Placental epithelial cell (primary cell): ENCODE data around the gene COLEC11. TPM values are rescaled to one million over a fixed set of nuclear protein-coding genes. Genes with fewer than 3 reads are reported as not detected.

ENCODE experiments used
- small RNA-seq: library from RNA; depleted of rRNA; stranded (forward); fragments of <200 nt; gene quantifications from one replicate; pipeline ENCODE3, GENCODE V24; 2012
- total RNA-seq: library from RNA; depleted of rRNA; stranded (reverse); fragments of >200 nt; gene quantifications from 2 replicates; pipeline ENCODE4 v1.2.3, GENCODE V29; 2012

The COLEC11 gene
- 0.39 TPM in 1 of 2 replicates, not detected in the other for total RNA-seq

GRCh38 chr2:3594493-3595281, at the start of gene COLEC11:
TSS of gene COLEC11 (plus strand) at chr2:3595112. CDS start at chr2:3604341, 9,229 bp downstream.

GRCh38 chr2:3558205-3559014, 36.5 kb upstream of the COLEC11 start, which contains the start of gene RNASEH1:
TSS of gene RNASEH1 (minus strand) at chr2:3558333. CDS start at chr2:3558260, 73 bp downstream.

GRCh38 chr2:3657881-3658280, 63.0 kb downstream of the COLEC11 start, which contains the start of gene ALLC:
TSS of gene ALLC (plus strand) at chr2:3658200. CDS start at chr2:3671158, 12,958 bp downstream.

Small RNA genes lying within 50 kb of the gene (small RNA-seq; reads per million reads assigned to genes)
- gene TMSB4XP2, result not detected

Other genes starting within 250 kb of the COLEC11 start
- gene EIPR1, start 217.3 kb upstream of the COLEC11 start, total RNA-seq, result 14.5 and 39.5 TPM in 2 replicates
- gene TRAPPC12, start 215.4 kb upstream of the COLEC11 start, total RNA-seq, result 68.5 and 101 TPM in 2 replicates
- 74.6 and 76.3 TPM in 2 replicates for gene ADI1, start 75.6 kb upstream of the COLEC11 start, total RNA-seq
- 16.5 and 20.5 TPM in 2 replicates for gene RNASEH1, start 36.8 kb upstream of the COLEC11 start, total RNA-seq
- 1,334 and 1,576 TPM in 2 replicates for gene RPS7, start 19.9 kb upstream of the COLEC11 start, total RNA-seq
- gene ALLC, start 63.1 kb downstream of the COLEC11 start, total RNA-seq, result not detected in 2 replicates
- not detected in 2 replicates for gene DCDC2C, start 108.5 kb downstream of the COLEC11 start, total RNA-seq